ENCODE results near the gene DPYSL3.

DNA sequence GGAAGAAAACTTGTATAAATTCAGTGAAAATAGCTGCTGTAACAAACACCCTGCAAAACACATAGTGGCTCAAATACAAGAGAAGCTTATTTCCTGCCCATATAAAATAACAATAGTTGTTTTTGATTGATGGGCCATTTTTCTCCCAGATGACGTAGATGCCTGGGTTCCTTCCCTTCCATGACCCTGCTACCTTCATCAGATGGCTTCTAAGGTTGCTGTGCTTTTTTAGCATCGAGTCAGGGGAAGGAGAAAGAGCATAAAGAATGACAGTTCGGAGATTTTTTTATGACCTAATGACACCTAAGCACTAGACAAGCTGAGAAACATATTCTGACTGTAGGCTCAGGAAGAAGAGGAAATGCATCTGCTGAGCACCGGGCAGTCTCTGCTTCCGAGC is 34.7 kb upstream of the DPYSL3 start:
- TF ChIP-seq, protein P1, sequence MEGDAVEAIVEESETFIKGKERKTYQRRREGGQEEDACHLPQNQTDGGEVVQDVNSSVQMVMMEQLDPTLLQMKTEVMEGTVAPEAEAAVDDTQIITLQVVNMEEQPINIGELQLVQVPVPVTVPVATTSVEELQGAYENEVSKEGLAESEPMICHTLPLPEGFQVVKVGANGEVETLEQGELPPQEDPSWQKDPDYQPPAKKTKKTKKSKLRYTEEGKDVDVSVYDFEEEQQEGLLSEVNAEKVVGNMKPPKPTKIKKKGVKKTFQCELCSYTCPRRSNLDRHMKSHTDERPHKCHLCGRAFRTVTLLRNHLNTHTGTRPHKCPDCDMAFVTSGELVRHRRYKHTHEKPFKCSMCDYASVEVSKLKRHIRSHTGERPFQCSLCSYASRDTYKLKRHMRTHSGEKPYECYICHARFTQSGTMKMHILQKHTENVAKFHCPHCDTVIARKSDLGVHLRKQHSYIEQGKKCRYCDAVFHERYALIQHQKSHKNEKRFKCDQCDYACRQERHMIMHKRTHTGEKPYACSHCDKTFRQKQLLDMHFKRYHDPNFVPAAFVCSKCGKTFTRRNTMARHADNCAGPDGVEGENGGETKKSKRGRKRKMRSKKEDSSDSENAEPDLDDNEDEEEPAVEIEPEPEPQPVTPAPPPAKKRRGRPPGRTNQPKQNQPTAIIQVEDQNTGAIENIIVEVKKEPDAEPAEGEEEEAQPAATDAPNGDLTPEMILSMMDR (IDR thresholded peaks at IDR 0.05; ENCODE audit: insufficient read depth, low read length), result no peak
- TF ChIP-seq POLR2AphosphoS5 (IDR thresholded peaks at IDR 0.05; ENCODE audit: low read depth), result no peak
- TF ChIP-seq, protein P2, sequence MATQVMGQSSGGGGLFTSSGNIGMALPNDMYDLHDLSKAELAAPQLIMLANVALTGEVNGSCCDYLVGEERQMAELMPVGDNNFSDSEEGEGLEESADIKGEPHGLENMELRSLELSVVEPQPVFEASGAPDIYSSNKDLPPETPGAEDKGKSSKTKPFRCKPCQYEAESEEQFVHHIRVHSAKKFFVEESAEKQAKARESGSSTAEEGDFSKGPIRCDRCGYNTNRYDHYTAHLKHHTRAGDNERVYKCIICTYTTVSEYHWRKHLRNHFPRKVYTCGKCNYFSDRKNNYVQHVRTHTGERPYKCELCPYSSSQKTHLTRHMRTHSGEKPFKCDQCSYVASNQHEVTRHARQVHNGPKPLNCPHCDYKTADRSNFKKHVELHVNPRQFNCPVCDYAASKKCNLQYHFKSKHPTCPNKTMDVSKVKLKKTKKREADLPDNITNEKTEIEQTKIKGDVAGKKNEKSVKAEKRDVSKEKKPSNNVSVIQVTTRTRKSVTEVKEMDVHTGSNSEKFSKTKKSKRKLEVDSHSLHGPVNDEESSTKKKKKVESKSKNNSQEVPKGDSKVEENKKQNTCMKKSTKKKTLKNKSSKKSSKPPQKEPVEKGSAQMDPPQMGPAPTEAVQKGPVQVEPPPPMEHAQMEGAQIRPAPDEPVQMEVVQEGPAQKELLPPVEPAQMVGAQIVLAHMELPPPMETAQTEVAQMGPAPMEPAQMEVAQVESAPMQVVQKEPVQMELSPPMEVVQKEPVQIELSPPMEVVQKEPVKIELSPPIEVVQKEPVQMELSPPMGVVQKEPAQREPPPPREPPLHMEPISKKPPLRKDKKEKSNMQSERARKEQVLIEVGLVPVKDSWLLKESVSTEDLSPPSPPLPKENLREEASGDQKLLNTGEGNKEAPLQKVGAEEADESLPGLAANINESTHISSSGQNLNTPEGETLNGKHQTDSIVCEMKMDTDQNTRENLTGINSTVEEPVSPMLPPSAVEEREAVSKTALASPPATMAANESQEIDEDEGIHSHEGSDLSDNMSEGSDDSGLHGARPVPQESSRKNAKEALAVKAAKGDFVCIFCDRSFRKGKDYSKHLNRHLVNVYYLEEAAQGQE (IDR thresholded peaks at IDR 0.05; ENCODE audit: insufficient replicate concordance, low read depth), result no peak
- no peak for TF ChIP-seq GABPA (IDR thresholded peaks at IDR 0.05; ENCODE audit: low read depth)
- TF ChIP-seq SPI1 (IDR thresholded peaks at IDR 0.05; ENCODE audit: borderline replicate concordance, low read depth), result no peak
